Stimulated activated CD4-positive, alpha-beta T cell treated with anti-CD3 and anti-CD28 coated beads, Interleukin-2, amount 100 ng/mL, for 24 hours (primary cell): Measurements from ENCODE around the gene PTK6.

Source experiments
- DNase-seq, 2 donors: peaks; one replicate each; pipeline ENCODE4 v3.0.0-alpha.2; 2020

PTK6 gene

DNA sequence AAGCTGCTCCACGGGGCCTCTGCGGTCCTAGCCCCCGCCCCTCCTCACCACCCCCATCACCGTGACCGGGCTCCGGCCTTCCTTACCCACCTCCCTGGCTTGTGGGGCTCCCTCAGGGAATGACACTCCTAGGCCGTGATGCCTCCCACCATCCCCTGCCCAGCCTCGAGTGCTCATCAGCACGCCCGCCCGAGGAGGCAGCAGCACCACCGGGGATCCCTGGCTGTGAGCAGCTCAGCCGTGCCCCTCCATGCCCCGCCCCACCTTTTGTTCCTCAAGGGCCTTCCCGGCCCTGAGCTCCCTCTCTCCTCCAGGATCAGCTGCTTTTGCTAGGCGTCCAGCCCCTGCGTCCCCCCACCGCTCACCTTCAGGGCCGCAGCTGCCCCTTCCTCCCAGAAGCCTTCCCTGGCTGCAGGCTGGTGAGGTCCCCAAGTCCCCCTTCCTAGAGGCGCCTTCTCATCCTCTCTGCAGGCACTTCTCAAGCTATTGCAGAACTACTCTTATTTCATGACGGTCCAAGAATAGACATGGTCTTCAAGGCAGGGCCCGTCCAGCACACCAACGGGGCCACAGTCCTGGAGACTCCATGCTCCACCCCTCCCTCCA lies 19.8 kb upstream of the PTK6 start:
- DNase-seq, result no peak

GRCh38 chr20:63555661-63556381 lies 18.6 kb upstream of the PTK6 start:
- DNase-seq, result no peak

- DNase-seq, result no peak
These were observed 17.4 kb upstream of the PTK6 start for GRCh38 chr20:63554361-63555278.

DNA sequence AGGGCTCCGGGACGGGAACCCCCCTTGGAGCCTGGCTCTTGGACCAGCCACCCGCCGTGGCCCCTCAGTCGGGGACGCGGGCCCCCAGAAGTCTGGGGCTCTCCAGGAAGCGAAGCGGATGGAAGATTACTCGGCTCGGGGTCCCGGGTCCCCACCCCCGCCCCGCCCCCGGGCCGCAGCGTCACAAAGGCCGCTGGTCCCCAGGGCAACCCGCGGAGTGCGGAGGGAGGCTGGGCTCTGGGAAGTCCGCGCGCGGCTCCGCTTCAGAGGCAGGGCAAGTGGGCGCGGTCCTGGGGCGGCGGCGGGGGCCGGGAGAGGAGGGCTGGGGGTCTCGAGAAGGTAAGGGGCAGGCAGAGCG lies 16.7 kb upstream of the PTK6 start, which contains the start of gene FNDC11:
TSS of gene FNDC11 (plus strand) at position 227 of the 358 bp plus-strand sequence. CDS start 1,505 bp downstream, outside the sequence.
- DNase-seq, result peak; percentile 47 to 50

- DNase-seq, result peak; percentile 83 to 90
These were observed 16.2 kb upstream of the PTK6 start for GRCh38 chr20:63553251-63553932.

- peak in 1 of 2 donors; percentile 25 for DNase-seq
These were observed 15.5 kb upstream of the PTK6 start for GRCh38 chr20:63552481-63553249.

- no peak for DNase-seq
These were observed 13.9 kb upstream of the PTK6 start for GRCh38 chr20:63551068-63551467.

GRCh38 chr20:63549679-63550282 lies 12.6 kb upstream of the PTK6 start:
- no peak for DNase-seq

- no peak for DNase-seq
These were observed 11.8 kb upstream of the PTK6 start for GRCh38 chr20:63549019-63549418.

DNA sequence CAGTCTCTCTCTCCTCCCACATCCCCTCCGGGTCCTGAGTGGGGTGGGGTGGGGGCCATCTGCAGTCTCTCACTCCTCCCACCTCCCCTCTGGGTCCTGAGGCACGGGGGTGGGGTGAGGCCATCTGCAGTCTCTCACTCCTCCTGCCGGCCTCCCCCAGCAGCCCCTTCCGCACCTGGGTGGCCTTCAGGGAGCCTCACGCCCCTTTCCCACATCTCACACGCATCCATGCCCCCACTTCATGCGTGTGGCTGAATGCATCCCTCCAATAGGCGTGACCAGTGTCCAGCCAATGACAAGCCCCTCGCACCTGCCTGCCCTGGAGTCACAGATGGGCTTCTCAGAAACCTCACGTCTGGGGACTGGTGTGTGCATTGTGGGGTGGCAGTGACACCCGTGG lies 11.4 kb upstream of the PTK6 start:
- no peak for DNase-seq

- no peak for DNase-seq
These were observed 10.7 kb upstream of the PTK6 start, which contains the start of gene SRMS for GRCh38 chr20:63547725-63548480. Gene SRMS (minus strand): TSS chr20:63547749. CDS start chr20:63547463, 286 bp downstream.

DNA sequence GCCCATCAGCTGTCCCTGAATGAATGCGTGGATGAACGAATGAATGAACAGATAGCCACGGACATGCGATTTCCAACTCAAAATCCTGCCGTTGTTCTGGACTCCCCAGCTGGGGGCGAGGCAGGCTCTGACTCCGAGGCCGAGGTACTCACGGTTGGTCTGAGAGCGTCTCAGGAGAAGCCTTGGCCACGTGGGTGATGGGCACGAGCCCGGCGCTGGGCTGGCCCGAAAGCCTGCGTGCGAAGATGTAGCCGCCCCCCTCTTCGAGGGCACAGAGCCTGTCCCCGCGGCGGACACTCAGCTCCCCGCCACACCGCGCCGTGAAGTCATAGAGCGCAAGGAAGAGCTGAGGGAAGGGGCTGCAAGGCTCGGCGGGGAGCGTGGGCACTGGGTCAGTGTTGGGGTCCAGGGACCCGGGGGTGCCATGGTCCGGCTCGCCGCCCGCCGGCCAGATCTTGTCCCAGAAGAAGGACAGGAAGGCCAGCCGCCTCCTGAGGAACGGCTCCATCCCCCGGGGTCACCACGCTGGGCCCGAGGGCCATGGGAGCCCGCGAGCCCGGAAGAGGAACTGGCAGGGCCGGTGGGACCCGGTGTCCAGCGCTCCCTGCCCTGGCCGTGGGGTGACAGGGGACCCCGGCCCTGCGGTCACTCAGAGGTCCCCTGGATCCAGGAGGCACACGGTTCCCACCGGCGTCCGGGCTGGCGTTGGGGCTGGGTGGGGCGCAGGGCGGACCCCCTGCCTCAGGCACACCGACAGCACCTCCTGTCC lies 10.0 kb upstream of the PTK6 start:
- DNase-seq, result no peak

- DNase-seq, result no peak
These were observed 9.2 kb upstream of the PTK6 start for GRCh38 chr20:63546256-63546955.

DNA sequence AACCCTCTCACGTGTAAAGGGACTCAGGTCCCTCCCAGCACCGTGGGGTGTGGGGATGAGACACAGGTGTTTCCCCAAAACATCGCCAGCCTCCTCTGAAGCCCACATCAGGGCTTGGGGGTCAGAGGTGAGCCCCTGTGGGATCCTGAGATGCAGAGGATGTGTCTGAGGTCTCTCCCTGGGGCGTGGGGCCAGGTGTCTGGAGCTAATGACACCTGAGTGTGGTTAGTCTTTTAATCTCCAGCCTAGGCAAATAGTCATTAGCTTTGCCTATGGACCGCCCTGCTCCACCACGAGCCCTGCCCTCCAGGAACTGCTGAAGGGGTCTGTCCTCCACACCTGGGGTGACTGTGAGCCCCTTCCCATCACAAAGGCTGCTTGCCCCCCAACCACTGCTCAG lies 8.6 kb upstream of the PTK6 start:
- no peak for DNase-seq

DNA sequence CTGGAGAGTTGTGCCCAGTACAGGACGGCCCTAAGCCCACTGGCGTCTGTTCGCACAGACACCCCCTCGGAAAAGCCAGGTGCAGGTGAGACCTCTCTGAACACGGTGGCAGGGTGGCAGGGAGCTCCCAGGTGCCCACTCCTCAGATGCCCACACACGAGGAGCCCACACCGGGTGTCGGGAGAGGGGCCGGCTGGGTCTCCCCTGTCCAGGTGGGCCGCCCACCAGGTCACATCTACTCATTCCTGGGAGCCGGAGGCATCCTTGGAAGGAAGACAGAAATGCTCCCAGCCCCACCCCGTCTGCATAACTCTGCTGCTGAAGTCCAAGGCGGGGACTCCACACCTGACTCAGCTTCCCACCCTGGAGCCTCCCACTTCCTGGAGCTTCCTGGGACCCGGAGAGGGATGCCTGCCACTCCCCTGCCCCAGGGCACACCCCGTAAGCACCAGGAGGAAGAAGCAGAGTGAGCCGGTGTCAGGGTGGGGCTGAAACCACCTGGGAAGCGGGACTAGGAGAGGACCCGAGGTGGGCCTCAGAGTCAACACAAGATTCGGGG lies 7.9 kb upstream of the PTK6 start:
- no peak for DNase-seq

DNA sequence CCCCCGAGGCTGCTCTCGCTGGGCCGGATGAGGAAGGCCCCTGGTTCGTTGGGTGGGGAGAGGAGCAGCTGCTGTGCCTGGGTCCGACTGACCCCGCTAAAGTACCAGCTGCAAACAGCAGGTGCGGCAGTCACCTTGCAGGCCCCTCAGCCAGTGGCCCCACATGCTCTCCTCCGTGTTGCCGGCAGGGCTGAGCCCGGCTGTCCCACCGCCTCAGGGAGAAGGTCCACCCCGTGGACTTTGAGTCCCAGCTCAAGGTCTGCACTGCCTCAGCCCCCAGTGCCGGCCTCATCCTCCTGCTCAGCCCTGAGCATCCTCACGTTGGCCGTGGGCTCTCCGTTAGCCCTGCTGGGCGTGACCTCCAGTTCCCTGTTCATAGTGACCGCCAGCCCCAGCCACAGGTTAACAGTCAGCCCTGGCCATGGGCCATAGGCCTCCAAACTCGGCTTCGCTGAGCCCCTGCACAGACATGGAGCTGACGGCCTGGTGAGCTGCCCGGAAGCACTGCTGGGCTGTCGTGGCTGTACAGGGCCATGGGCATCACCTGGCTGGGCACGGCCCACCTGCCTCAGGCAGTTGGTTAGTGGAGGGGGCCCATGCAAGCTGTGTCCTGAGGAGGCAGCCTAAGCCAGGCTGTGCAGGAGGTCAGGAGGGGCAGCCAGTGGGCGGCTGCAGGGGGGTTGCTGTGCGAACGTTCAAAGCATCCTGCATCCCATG lies 7.2 kb upstream of the PTK6 start:
- no peak for DNase-seq

- no peak for DNase-seq
These were observed 6.6 kb upstream of the PTK6 start for GRCh38 chr20:63543733-63544132.

DNA sequence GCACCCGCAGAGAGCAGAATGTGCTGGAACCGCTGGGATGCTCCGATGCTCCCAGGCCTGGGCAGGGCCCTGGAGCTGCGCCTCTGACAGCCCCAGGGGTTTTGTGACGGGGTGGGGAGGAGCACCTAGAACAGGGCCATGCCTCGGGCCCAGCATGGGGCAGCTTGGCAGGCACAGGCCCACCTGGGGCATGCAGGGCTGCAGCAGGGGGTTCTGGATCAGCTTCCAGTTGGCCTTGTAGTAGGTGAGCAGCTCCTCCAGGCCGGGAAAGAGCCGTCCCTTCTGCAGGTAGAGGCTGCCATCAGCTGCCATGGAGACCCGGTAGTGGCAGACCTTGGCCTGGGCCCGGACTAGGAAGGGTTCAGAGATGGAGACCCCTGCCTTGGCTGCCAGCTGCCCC lies 6.0 kb upstream of the PTK6 start:
- DNase-seq, result no peak
